Measurements from ENCODE around the gene UTS2R.
"Not testable (repeated sequence)": the region's sequence is repeated elsewhere in the genome, so short reads cannot be mapped to it uniquely, and the experiment has no call there.

UTS2R gene

GRCh38 chr17:82411396-82412053 is 40.0 kb downstream of the UTS2R start:
- 95 to 96% methylated on average over 24 of the region's 24 CpGs for WGBS, 2 experiments
- Histone ChIP-seq H3K4me3 (ENCODE audit: insufficient read depth, low read depth, low read length) (no peak overlapping the region), H3K27ac (ENCODE audit: insufficient read depth, low read depth, low read length, poor library complexity, severe bottlenecking) (no peak overlapping the region), H3K27me3 (ENCODE audit: control insufficient read depth, insufficient read depth, low read length, poor library complexity, severe bottlenecking) (no peaks in the 10 kb centered on the region), H3K4me1 (ENCODE audit: control insufficient read depth, insufficient read depth, low read length) (no peaks in the 10 kb centered on the region), H3K36me3 (ENCODE audit: control insufficient read depth, insufficient read depth, low read length) (no peaks in the 10 kb centered on the region), H3K9me3 (ENCODE audit: control insufficient read depth, low read length) (no peaks in the 10 kb centered on the region)

GRCh38 chr17:82412081-82412480 is 40.5 kb downstream of the UTS2R start:
- not testable (repeated sequence) for H3K36me3 ChIP-seq (ENCODE audit: control insufficient read depth, insufficient read depth, low read length); H3K27me3 ChIP-seq (ENCODE audit: control insufficient read depth, insufficient read depth, low read length, poor library complexity, severe bottlenecking); H3K27ac ChIP-seq (ENCODE audit: insufficient read depth, low read depth, low read length, poor library complexity, severe bottlenecking); H3K4me1 ChIP-seq (ENCODE audit: control insufficient read depth, insufficient read depth, low read length); H3K4me3 ChIP-seq (ENCODE audit: insufficient read depth, low read depth, low read length); H3K9me3 ChIP-seq (ENCODE audit: control insufficient read depth, low read length)
- 95 to 96% methylated on average over 16 of the region's 16 CpGs for WGBS, 2 experiments

- Histone ChIP-seq H3K4me1 (ENCODE audit: control insufficient read depth, insufficient read depth, low read length) (no peaks in the 10 kb centered on the region), H3K36me3 (ENCODE audit: control insufficient read depth, insufficient read depth, low read length) (no peaks in the 10 kb centered on the region), H3K27me3 (ENCODE audit: control insufficient read depth, insufficient read depth, low read length, poor library complexity, severe bottlenecking) (no peaks in the 10 kb centered on the region), H3K4me3 (ENCODE audit: insufficient read depth, low read depth, low read length) (no peak overlapping the region), H3K27ac (ENCODE audit: insufficient read depth, low read depth, low read length, poor library complexity, severe bottlenecking) (no peak overlapping the region), H3K9me3 (ENCODE audit: control insufficient read depth, low read length) (no peaks in the 10 kb centered on the region)
- 95% methylated on average over 29 of the region's 29 CpGs for WGBS, 2 experiments
Observed at GRCh38 chr17:82412535-82413520, 41.3 kb downstream of the UTS2R start.

DNA sequence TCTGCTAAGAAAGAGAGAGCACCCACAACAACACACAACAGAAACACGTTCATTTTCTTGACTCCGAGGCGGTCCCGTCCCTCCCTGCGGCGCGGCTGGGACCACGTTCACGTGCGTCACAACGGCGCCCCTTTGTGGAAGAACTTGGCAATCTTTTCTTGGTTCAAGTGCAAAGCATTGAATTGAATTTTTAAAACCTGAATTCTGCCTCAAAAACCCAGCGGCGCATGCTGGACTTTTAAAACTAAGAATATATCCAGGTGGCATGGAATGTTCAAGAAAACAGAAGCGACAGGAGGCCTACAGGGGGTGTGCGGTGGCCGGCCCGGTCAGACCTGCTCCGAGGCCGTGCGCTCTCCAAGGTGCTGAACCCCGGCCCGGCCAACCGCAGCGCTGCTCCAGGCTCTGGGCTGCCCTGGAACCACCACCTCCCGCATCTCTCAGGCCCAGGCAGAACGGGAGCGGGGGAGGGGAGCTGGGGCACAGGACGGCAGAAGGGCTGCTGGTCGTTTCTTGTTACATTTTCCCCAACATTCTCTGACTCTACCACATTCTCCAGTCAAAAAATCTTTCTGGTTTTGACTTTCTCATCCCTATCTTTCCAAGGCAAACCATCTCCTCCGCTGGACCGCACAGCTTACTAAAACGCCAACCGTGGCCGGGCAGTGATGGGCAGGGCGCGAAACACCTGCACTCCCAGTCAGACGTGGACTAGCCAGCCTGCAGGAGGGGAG is 43.1 kb downstream of the UTS2R start:
- H3K4me1 ChIP-seq (ENCODE audit: control insufficient read depth, insufficient read depth, low read length), result no peaks in the 10 kb centered on the region
- WGBS, 2 experiments, result 26 to 28% methylated on average over 38 of the region's 38 CpGs
- no peaks in the 10 kb centered on the region for H3K36me3 ChIP-seq (ENCODE audit: control insufficient read depth, insufficient read depth, low read length)
- H3K4me3 ChIP-seq (ENCODE audit: insufficient read depth, low read depth, low read length), result no peak overlapping the region
- no peak overlapping the region for H3K27ac ChIP-seq (ENCODE audit: insufficient read depth, low read depth, low read length, poor library complexity, severe bottlenecking)
- H3K27me3 ChIP-seq (ENCODE audit: control insufficient read depth, insufficient read depth, low read length, poor library complexity, severe bottlenecking), result no peaks in the 10 kb centered on the region
- no peaks in the 10 kb centered on the region for H3K9me3 ChIP-seq (ENCODE audit: control insufficient read depth, low read length)

GRCh38 chr17:82415336-82415735 is 43.8 kb downstream of the UTS2R start:
- 91 to 93% methylated on average over 26 of the region's 26 CpGs for WGBS, 2 experiments
- no peaks in the 10 kb centered on the region for H3K27me3 ChIP-seq (ENCODE audit: control insufficient read depth, insufficient read depth, low read length, poor library complexity, severe bottlenecking)
- no peak overlapping the region for H3K27ac ChIP-seq (ENCODE audit: insufficient read depth, low read depth, low read length, poor library complexity, severe bottlenecking)
- no peaks in the 10 kb centered on the region for H3K4me1 ChIP-seq (ENCODE audit: control insufficient read depth, insufficient read depth, low read length)
- no peak overlapping the region for H3K4me3 ChIP-seq (ENCODE audit: insufficient read depth, low read depth, low read length)
- no peaks in the 10 kb centered on the region for H3K9me3 ChIP-seq (ENCODE audit: control insufficient read depth, low read length)
- peaks cover 5% of the 10 kb centered on the region for H3K36me3 ChIP-seq (ENCODE audit: control insufficient read depth, insufficient read depth, low read length)

DNA sequence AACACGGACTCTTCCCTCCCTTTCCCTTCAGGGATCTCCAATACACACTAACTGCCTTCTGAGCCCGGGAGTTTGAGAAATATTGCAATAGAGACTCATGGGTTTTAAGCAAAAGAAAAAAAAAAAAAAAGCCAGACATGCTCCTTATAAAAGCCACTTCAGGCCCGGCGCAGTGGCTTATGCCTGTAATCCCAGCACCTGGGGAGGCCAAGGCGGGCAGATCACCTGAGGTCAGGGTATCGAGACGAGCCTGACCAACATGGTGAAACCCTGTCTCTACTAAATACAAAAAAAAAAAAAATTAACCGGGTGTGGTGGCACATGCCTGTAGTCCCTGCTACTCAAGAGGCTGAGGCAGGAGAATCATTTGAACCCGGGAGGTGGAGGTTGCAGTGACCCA is 44.2 kb downstream of the UTS2R start:
- Histone ChIP-seq H3K27me3 (ENCODE audit: control insufficient read depth, insufficient read depth, low read length, poor library complexity, severe bottlenecking) (no peaks in the 10 kb centered on the region), H3K4me3 (ENCODE audit: insufficient read depth, low read depth, low read length) (no peak overlapping the region), H3K27ac (ENCODE audit: insufficient read depth, low read depth, low read length, poor library complexity, severe bottlenecking) (no peak overlapping the region), H3K4me1 (ENCODE audit: control insufficient read depth, insufficient read depth, low read length) (no peaks in the 10 kb centered on the region), H3K36me3 (ENCODE audit: control insufficient read depth, insufficient read depth, low read length) (peaks cover 10% of the 10 kb centered on the region), H3K9me3 (ENCODE audit: control insufficient read depth, low read length) (no peaks in the 10 kb centered on the region)
- WGBS, 2 experiments, result 91 to 92% methylated on average over 9 of the region's 9 CpGs

GRCh38 chr17:82416264-82416663 is 44.7 kb downstream of the UTS2R start:
- Histone ChIP-seq H3K36me3 (ENCODE audit: control insufficient read depth, insufficient read depth, low read length) (peaks cover 14% of the 10 kb centered on the region), H3K27me3 (ENCODE audit: control insufficient read depth, insufficient read depth, low read length, poor library complexity, severe bottlenecking) (no peaks in the 10 kb centered on the region), H3K9me3 (ENCODE audit: control insufficient read depth, low read length) (no peaks in the 10 kb centered on the region), H3K27ac (ENCODE audit: insufficient read depth, low read depth, low read length, poor library complexity, severe bottlenecking) (no peak overlapping the region), H3K4me3 (ENCODE audit: insufficient read depth, low read depth, low read length) (no peak overlapping the region), H3K4me1 (ENCODE audit: control insufficient read depth, insufficient read depth, low read length) (no peaks in the 10 kb centered on the region)
- 90 to 99% methylated on average over 4 of the region's 4 CpGs for WGBS, 2 experiments

DNA sequence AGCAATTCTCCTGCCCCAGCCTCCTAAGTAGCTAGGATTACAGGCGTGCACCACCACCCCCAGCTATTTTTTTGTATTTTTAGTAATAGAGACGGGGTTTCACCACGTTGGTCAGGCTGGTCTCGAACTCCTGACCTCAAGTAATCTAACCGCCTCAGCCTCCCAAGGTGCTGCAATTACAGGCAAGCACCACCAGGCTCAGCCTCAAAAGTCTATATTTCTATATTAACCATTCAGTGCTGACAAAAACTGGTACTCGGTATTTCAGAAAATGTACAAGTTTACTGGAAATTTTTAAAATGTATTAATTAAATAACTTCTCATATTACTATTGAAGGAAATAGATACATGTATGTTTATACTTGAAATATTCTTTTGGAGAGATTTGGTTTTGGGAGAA is 45.2 kb downstream of the UTS2R start:
- Histone ChIP-seq H3K36me3 (ENCODE audit: control insufficient read depth, insufficient read depth, low read length) (peaks cover 15% of the 10 kb centered on the region), H3K27me3 (ENCODE audit: control insufficient read depth, insufficient read depth, low read length, poor library complexity, severe bottlenecking) (no peaks in the 10 kb centered on the region), H3K4me3 (ENCODE audit: insufficient read depth, low read depth, low read length) (no peak overlapping the region), H3K4me1 (ENCODE audit: control insufficient read depth, insufficient read depth, low read length) (no peaks in the 10 kb centered on the region), H3K27ac (ENCODE audit: insufficient read depth, low read depth, low read length, poor library complexity, severe bottlenecking) (no peak overlapping the region), H3K9me3 (ENCODE audit: control insufficient read depth, low read length) (no peaks in the 10 kb centered on the region)
- 93 to 97% methylated on average over 5 to 6 of the region's 6 CpGs for WGBS, 2 experiments

- Histone ChIP-seq H3K36me3 (ENCODE audit: control insufficient read depth, insufficient read depth, low read length) (peaks cover 15% of the 10 kb centered on the region), H3K4me1 (ENCODE audit: control insufficient read depth, insufficient read depth, low read length) (no peaks in the 10 kb centered on the region), H3K27me3 (ENCODE audit: control insufficient read depth, insufficient read depth, low read length, poor library complexity, severe bottlenecking) (no peaks in the 10 kb centered on the region), H3K9me3 (ENCODE audit: control insufficient read depth, low read length) (no peaks in the 10 kb centered on the region), H3K27ac (ENCODE audit: insufficient read depth, low read depth, low read length, poor library complexity, severe bottlenecking) (peak within 1 kb of the TSS; percentile 50), H3K4me3 (ENCODE audit: insufficient read depth, low read depth, low read length) (peak within 1 kb of the TSS; percentile 83)
- 2% methylated on average over 100 to 107 of the region's 108 CpGs for WGBS, 2 experiments
Observed at GRCh38 chr17:82418001-82418986, 46.7 kb downstream of the UTS2R start, which contains the start of the genes HEXD and OGFOD3. TSS of gene HEXD (plus strand) at chr17:82418347. CDS start at chr17:82419800, 1,453 bp downstream. TSS of gene OGFOD3 (minus strand) at chr17:82418586. CDS start at chr17:82418485, 101 bp downstream.

Measured in ectodermal cell (in vitro differentiated cells).